Measurements from ENCODE around the gene PDLIM1. TPM values are rescaled to one million over a fixed set of nuclear protein-coding genes. Genes with fewer than 3 reads are reported as not detected.

Gene PDLIM1
- total and polyA plus RNA-seq, 9 of the 15 experiments (the other 6 are each of a cell fraction or from before 2014, with no cell fraction given), result 19.8 to 164 (median 39.1) TPM

- no peaks in the 10 kb centered on the region for H3K9me1 ChIP-seq (ENCODE audit: control insufficient read depth, insufficient read depth, low read length)
- ChIA-PET CTCF (ENCODE audit: low intra/inter-chr PET ratio) (interaction anchor here (0.8 to 2.1 kb wide), 5 partner anchors 33 to 613 kb away, joined by 5 to 12 read pairs (median 8); no protein-coding TSS in a partner anchor), POLR2A (interaction anchor here (0.7 kb wide), 1 partner anchor 48 kb away, joined by 4 read pairs; no protein-coding TSS in a partner anchor)
- peaks cover 68% of the 10 kb centered on the region for H3K36me3 ChIP-seq (ENCODE audit: control insufficient read depth, insufficient read depth, low read length)
- no peaks in the 10 kb centered on the region for H3K79me2 ChIP-seq (ENCODE audit: control insufficient read depth, insufficient read depth, low read length)
- no peaks in the 10 kb centered on the region for H3K4me1 ChIP-seq (replicated peaks in 1 of 2; ENCODE audit: control insufficient read depth in 2 of 2, insufficient read depth in 2 of 2, low read length in 2 of 2)
- 51% methylated on average over 3 of the region's 3 CpGs for WGBS (ENCODE audit: insufficient coverage, low coverage, missing lambda C conversion rate)
- H3K9ac ChIP-seq (ENCODE audit: insufficient read depth in 1 of 2, low read depth in 2 of 2, low read length in 2 of 2), result no peak overlapping the region
- no peak overlapping the region for H2AFZ ChIP-seq (ENCODE audit: low read depth, low read length)
- no peak for ATAC-seq
- H3K9me3 ChIP-seq (replicated peaks; ENCODE audit: control insufficient read depth, insufficient read depth, low read depth, low read length), result no peaks in the 10 kb centered on the region
- no peak for FAIRE-seq
- H3K4me2 ChIP-seq (ENCODE audit: insufficient read depth, low read length), result no peak overlapping the region
- H3K27ac ChIP-seq (ENCODE audit: extremely low read depth, low read depth, low read length), result no peak overlapping the region
- no peak for DNase-seq (ENCODE audit: extremely low read depth in 1 of 4, low spot score in 3 of 4)
- intact Hi-C loops (cut with micrococcal nuclease) (loop anchor here (1.0 to 5.0 kb wide), 3 partner anchors 41 to 110 kb away; no protein-coding TSS in a partner anchor), in situ Hi-C loops (cut with MboI) (loop anchor here (10.0 kb wide), 1 partner anchor 372 kb away; no protein-coding TSS in a partner anchor)
- no peak overlapping the region for H3K4me3 ChIP-seq
- H4K20me1 ChIP-seq (replicated peaks; ENCODE audit: control insufficient read depth, insufficient read depth, low read length), result no peaks in the 10 kb centered on the region; the same call in 1 of the 2 replicates
- no peaks in the 10 kb centered on the region for H3K27me3 ChIP-seq (ENCODE audit: control insufficient read depth in 2 of 2, insufficient read depth in 2 of 2, low read length in 2 of 2)
- BruUV-seq (replicated peaks), result no TSS peak
- TF ChIP-seq FOXJ3 (CRISPR knock-in tag; IDR thresholded peaks at IDR 0.05) (no peak), HMG20A (CRISPR knock-in tag; conservative IDR thresholded peaks at IDR 0.05) (no peak), EHMT2 (IDR thresholded peaks at IDR 0.05) (no peak), RERE (CRISPR knock-in tag; IDR thresholded peaks at IDR 0.05; ENCODE audit: borderline replicate concordance) (no peak), POLR2H (tag; IDR thresholded peaks at IDR 0.05; ENCODE audit: low read depth) (no peak), CBX2 (IDR thresholded peaks at IDR 0.05; ENCODE audit: insufficient read depth, low read length, poor library complexity, severe bottlenecking) (no peak), ELF4 (CRISPR knock-in tag; IDR thresholded peaks at IDR 0.05) (no peak), ZNF282 (CRISPR knock-in tag; IDR thresholded peaks at IDR 0.05) (no peak), MCM3 (IDR thresholded peaks at IDR 0.05) (no peak), RFX7 (CRISPR knock-in tag; IDR thresholded peaks at IDR 0.05) (no peak), ZNF24 (IDR thresholded peaks at IDR 0.05) (no peak)
- TF ChIP-seq, protein P1, sequence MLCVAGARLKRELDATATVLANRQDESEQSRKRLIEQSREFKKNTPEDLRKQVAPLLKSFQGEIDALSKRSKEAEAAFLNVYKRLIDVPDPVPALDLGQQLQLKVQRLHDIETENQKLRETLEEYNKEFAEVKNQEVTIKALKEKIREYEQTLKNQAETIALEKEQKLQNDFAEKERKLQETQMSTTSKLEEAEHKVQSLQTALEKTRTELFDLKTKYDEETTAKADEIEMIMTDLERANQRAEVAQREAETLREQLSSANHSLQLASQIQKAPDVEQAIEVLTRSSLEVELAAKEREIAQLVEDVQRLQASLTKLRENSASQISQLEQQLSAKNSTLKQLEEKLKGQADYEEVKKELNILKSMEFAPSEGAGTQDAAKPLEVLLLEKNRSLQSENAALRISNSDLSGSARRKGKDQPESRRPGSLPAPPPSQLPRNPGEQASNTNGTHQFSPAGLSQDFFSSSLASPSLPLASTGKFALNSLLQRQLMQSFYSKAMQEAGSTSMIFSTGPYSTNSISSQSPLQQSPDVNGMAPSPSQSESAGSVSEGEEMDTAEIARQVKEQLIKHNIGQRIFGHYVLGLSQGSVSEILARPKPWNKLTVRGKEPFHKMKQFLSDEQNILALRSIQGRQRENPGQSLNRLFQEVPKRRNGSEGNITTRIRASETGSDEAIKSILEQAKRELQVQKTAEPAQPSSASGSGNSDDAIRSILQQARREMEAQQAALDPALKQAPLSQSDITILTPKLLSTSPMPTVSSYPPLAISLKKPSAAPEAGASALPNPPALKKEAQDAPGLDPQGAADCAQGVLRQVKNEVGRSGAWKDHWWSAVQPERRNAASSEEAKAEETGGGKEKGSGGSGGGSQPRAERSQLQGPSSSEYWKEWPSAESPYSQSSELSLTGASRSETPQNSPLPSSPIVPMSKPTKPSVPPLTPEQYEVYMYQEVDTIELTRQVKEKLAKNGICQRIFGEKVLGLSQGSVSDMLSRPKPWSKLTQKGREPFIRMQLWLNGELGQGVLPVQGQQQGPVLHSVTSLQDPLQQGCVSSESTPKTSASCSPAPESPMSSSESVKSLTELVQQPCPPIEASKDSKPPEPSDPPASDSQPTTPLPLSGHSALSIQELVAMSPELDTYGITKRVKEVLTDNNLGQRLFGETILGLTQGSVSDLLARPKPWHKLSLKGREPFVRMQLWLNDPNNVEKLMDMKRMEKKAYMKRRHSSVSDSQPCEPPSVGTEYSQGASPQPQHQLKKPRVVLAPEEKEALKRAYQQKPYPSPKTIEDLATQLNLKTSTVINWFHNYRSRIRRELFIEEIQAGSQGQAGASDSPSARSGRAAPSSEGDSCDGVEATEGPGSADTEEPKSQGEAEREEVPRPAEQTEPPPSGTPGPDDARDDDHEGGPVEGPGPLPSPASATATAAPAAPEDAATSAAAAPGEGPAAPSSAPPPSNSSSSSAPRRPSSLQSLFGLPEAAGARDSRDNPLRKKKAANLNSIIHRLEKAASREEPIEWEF (CRISPR knock-in tag; IDR thresholded peaks at IDR 0.05), result no peak
Measured at GRCh38 chr10:95243318-95243617, 47.5 kb downstream of the PDLIM1 start.

All from K562 (cell line).